Suprapubic skin (tissue), 3 donors: ENCODE results near the gene IBA57.

Experiments used
- CTCF ChIP-seq, 2 donors: fragments of 200-600 bp in 1 of 2; fragments of 450-650 bp in 1 of 2; sonication (generic) in 1 of 2; IDR thresholded peaks; one replicate each; pipeline ENCODE4 v1.5.1; 2016 to 2019; ENCODE audit warnings: antibody characterized with exemption in 2 of 2, mild to moderate bottlenecking in 1 of 2, moderate library complexity in 1 of 2
- POLR2AphosphoS5 ChIP-seq, 3 donors: sonication (generic); formaldehyde crosslinking; IDR thresholded peaks; one replicate each; pipeline ENCODE4 v1.6.1; 2017; ENCODE audit warnings: antibody characterized with exemption in 3 of 3

- no peak for TF ChIP-seq CTCF (IDR thresholded peaks at IDR 0.05)
- no peak for TF ChIP-seq POLR2AphosphoS5 (IDR thresholded peaks at IDR 0.05)
Measured at GRCh38 chr1:228159008-228159665, 6.5 kb upstream of the IBA57 start.
